ENCODE data around the gene ANKRD44. TPM values are rescaled to one million over a fixed set of nuclear protein-coding genes. Genes with fewer than 3 reads are reported as not detected.

Gene ANKRD44
- total and polyA plus RNA-seq, 2 of the 8 experiments (the other 6 are each of a cell fraction or from before 2014, with no cell fraction given): 1.2 to 1.3 TPM

GRCh38 chr2:197259470-197259999, 51.0 kb downstream of the ANKRD44 start:
- no peak overlapping the region for H2BK15ac ChIP-seq (ENCODE audit: low read length)
- H3K9ac ChIP-seq (replicated peaks in 1 of 4; ENCODE audit: extremely low read depth in 1 of 4, low read depth in 3 of 4, low read length in 3 of 4): no peak overlapping the region
- H3K4me3 ChIP-seq (ENCODE audit: extremely low read depth in 1 of 4, insufficient read depth in 2 of 4, low read depth in 3 of 4, low read length in 4 of 4): no peak overlapping the region
- H3K27me3 ChIP-seq (replicated peaks in 1 of 4; ENCODE audit: control insufficient read depth in 3 of 4, extremely low read depth in 1 of 4, insufficient read depth in 3 of 4, low read length in 3 of 4): no peaks in the 10 kb centered on the region; a peak in 1 of 7 replicates
- no peak overlapping the region for H2BK120ac ChIP-seq (replicated peaks; ENCODE audit: low read depth, low read length)
- no peaks in the 10 kb centered on the region for H3K9me3 ChIP-seq (ENCODE audit: insufficient read depth in 2 of 2, low read depth in 1 of 2, low read length in 1 of 2)
- DNase-seq (ENCODE audit: low read depth in 1 of 2, low spot score in 2 of 2) (no peak), FAIRE-seq (no peak)
- no peak overlapping the region for H4K91ac ChIP-seq (replicated peaks; ENCODE audit: insufficient read length, low read length)
- H3K14ac ChIP-seq (ENCODE audit: insufficient read length): no peak overlapping the region
- no peak overlapping the region for H2AFZ ChIP-seq (ENCODE audit: low read length)
- no peak overlapping the region for H3K27ac ChIP-seq (ENCODE audit: low read depth, low read length)
- H3K4me1 ChIP-seq (replicated peaks in 1 of 4; ENCODE audit: control insufficient read depth in 3 of 4, insufficient read depth in 4 of 4, low read length in 3 of 4): no peaks in the 10 kb centered on the region
- no peak overlapping the region for H2BK12ac ChIP-seq (ENCODE audit: low read depth, low read length)
- H2BK5ac ChIP-seq (ENCODE audit: low read depth, low read length): no peak overlapping the region
- H3K4ac ChIP-seq (replicated peaks; ENCODE audit: insufficient read length, low read depth, low read length): no peak overlapping the region
- H4K5ac ChIP-seq (ENCODE audit: insufficient read length, low read depth, low read length): no peak overlapping the region
- H3K4me2 ChIP-seq (ENCODE audit: insufficient read depth in 1 of 2, low read depth in 2 of 2, low read length in 2 of 2): no peak overlapping the region
- ChIA-PET POLR2A (ENCODE audit: partially characterized antibody) (no interaction called here), CTCF (ENCODE audit: partially characterized antibody) (no interaction called here)
- H3K79me2 ChIP-seq (ENCODE audit: control insufficient read depth in 1 of 2, insufficient read depth in 2 of 2, low read length in 2 of 2): no peaks in the 10 kb centered on the region
- H3K23me2 ChIP-seq (ENCODE audit: low read depth, low read length): no peaks in the 10 kb centered on the region
- 74% methylated on average over 3 of the region's 3 CpGs; no CpG with 5 or more reads in 1 of the 2 experiments for WGBS, 2 experiments (ENCODE audit: extremely low coverage in 1 of 2, insufficient coverage in 1 of 2, insufficient read length in 1 of 2, insufficient replicate concordance in 2 of 2, low coverage in 1 of 2, low lambda C conversion rate in 2 of 2, missing lambda C conversion rate in 1 of 2)
- H3K79me1 ChIP-seq (ENCODE audit: low read depth, low read length): no peaks in the 10 kb centered on the region
- H3K56ac ChIP-seq (replicated peaks; ENCODE audit: insufficient read length, low read depth, low read length): no peak overlapping the region
- H4K20me1 ChIP-seq (replicated peaks in 1 of 2; ENCODE audit: control insufficient read depth in 1 of 2, insufficient read depth in 2 of 2, low read length in 2 of 2): no peaks in the 10 kb centered on the region
- no peak overlapping the region for H4K8ac ChIP-seq (ENCODE audit: extremely low read depth, insufficient read depth, low read length)
- TF ChIP-seq JUN (IDR thresholded peaks at IDR 0.05; ENCODE audit: low read depth, low read length): no peak
- TF ChIP-seq EGR1 (IDR thresholded peaks at IDR 0.05; ENCODE audit: borderline replicate concordance, low read depth, low read length): no peak
- TF ChIP-seq RAD21 (IDR thresholded peaks at IDR 0.05 in 1 of 2, conservative IDR thresholded peaks at IDR 0.05 in 1 of 2; ENCODE audit: low read depth in 2 of 2, low read length in 2 of 2): no peak
- TF ChIP-seq KDM5A (IDR thresholded peaks at IDR 0.05; ENCODE audit: low read length): no peak
- no peak for TF ChIP-seq SP2 (IDR thresholded peaks at IDR 0.05; ENCODE audit: low read length)
- no peak for TF ChIP-seq RBBP5 (IDR thresholded peaks at IDR 0.05; ENCODE audit: borderline replicate concordance, low read depth, low read length)
- TF ChIP-seq BRCA1 (IDR thresholded peaks at IDR 0.05; ENCODE audit: low read depth, low read length): no peak
- no peak overlapping the region for H3K18ac ChIP-seq (ENCODE audit: extremely low read depth, low read length)
- no peak overlapping the region for H3K23ac ChIP-seq (ENCODE audit: insufficient read length)
- no peak overlapping the region for H2BK20ac ChIP-seq (ENCODE audit: low read length)
- H2AK5ac ChIP-seq (ENCODE audit: low read depth, low read length): no peak overlapping the region
- H3K36me3 ChIP-seq (ENCODE audit: control insufficient read depth in 2 of 4, insufficient read depth in 4 of 4, low read length in 3 of 4): no peaks in the 10 kb centered on the region

Measured in H1 (cell line).